Testis (tissue), 3 donors: ENCODE data around the gene POLRMT. TPM values are rescaled to one million over a fixed set of nuclear protein-coding genes. Genes with fewer than 3 reads are reported as not detected.
A peak's percentile ranks its signal among the peaks of the same experiment; 100 is the strongest.

Source experiments
- DNase-seq: peaks from one replicate; pipeline ENCODE4 v3.0.0-alpha.2; 2019
- H3K27ac ChIP-seq, 2 donors: fragments of 200-600 bp; sonication (generic); one replicate each; pipeline ENCODE4 v1.5.1; 2019
- H3K27me3 ChIP-seq: fragments of 200-600 bp; sonication (generic); one replicate; pipeline ENCODE4 v1.5.1; 2019
- H3K36me3 ChIP-seq: fragments of 200-600 bp; sonication (generic); one replicate; pipeline ENCODE4 v1.5.1; 2017; ENCODE audit warnings: low read depth; ENCODE audit errors: missing control alignments
- H3K4me1 ChIP-seq: fragments of 200-600 bp; sonication (generic); one replicate; pipeline ENCODE4 v1.5.1; 2019
- H3K4me3 ChIP-seq, 2 donors: fragments of 200-600 bp; sonication (generic); one replicate each; pipeline ENCODE4 v1.5.1; 2017 to 2019
- H3K9me3 ChIP-seq: fragments of 200-600 bp; sonication (generic); one replicate; pipeline ENCODE4 v1.5.1; 2017
- POLR2A ChIP-seq: fragments of 450-650 bp; IDR thresholded peaks from one replicate; pipeline ENCODE4 v1.6.1; 2017; ENCODE audit warnings: antibody characterized with exemption, mild to moderate bottlenecking, moderate library complexity
- WGBS, 2 donors: methylation state at CpG; one replicate each; pipeline ENCODE4 v1.1.5; 2018; 5-methylcytosine and 5-hydroxymethylcytosine counted together
- intact Hi-C: fragments of 100-400 bp; cut with DNase I; formaldehyde crosslinking; loops from one replicate; pipeline ENCODE4 v1.15.1; 2023; ENCODE audit warnings: low total_unique reads
- polyA plus RNA-seq: library from polyadenylated mRNA; stranded (reverse); fragments of 350-450 nt; fragmentation: Illumina TruSeq; extraction: RNeasy Lipid Tissue Mini Kit (QIAGEN cat#74804); gene quantifications from one replicate; pipeline ENCODE4 v1.2.3, GENCODE V29; 2014; ENCODE audit warnings: low read depth, low replicate concordance; ENCODE audit not compliant: insufficient read depth
- total RNA-seq, 2 donors: library from RNA; depleted of rRNA; stranded (reverse); fragments of >200 nt; gene quantifications; one replicate each; pipeline ENCODE4 v1.2.3, GENCODE V29; 2016
- TF ChIP-seq, protein P1 (sequence below), 3 experiments: fragments of 450-650 bp in 2 of 3; fragments of 200-600 bp in 1 of 3; sonication (generic) in 1 of 3; IDR thresholded peaks; one replicate each; pipeline ENCODE4 v1.5.1; 2016 to 2019; ENCODE audit warnings: antibody characterized with exemption in 3 of 3, mild to moderate bottlenecking in 2 of 3, moderate library complexity in 1 of 3

Gene POLRMT
- total and polyA plus RNA-seq, 3 donors from 2014 or later, result 116 to 178 (median 137) TPM

- no peaks in the 10 kb centered on the region for H3K9me3 ChIP-seq
- no peaks in the 10 kb centered on the region for H3K36me3 ChIP-seq
- H3K27ac ChIP-seq, result peak overlapping the region; percentile 44 to 70
- peak overlapping the region; percentile 98 to 100 for H3K4me3 ChIP-seq
- 2 to 3% methylated on average over 36 to 45 of the region's 45 CpGs for WGBS, 2 donors
- peak; percentile 59 for DNase-seq
- TF ChIP-seq POLR2A, result no peak
- TF ChIP-seq, protein P1, sequence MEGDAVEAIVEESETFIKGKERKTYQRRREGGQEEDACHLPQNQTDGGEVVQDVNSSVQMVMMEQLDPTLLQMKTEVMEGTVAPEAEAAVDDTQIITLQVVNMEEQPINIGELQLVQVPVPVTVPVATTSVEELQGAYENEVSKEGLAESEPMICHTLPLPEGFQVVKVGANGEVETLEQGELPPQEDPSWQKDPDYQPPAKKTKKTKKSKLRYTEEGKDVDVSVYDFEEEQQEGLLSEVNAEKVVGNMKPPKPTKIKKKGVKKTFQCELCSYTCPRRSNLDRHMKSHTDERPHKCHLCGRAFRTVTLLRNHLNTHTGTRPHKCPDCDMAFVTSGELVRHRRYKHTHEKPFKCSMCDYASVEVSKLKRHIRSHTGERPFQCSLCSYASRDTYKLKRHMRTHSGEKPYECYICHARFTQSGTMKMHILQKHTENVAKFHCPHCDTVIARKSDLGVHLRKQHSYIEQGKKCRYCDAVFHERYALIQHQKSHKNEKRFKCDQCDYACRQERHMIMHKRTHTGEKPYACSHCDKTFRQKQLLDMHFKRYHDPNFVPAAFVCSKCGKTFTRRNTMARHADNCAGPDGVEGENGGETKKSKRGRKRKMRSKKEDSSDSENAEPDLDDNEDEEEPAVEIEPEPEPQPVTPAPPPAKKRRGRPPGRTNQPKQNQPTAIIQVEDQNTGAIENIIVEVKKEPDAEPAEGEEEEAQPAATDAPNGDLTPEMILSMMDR (IDR thresholded peaks at IDR 0.05), result no peak
- intact Hi-C loops, result no loop called here
- peaks cover 37% of the 10 kb centered on the region for H3K4me1 ChIP-seq
- no peaks in the 10 kb centered on the region for H3K27me3 ChIP-seq
Measured at GRCh38 chr19:570937-571565, 62.3 kb downstream of the POLRMT start.

GRCh38 chr19:570251-570686, 63.1 kb downstream of the POLRMT start:
- intact Hi-C loops, result no loop called here
- TF ChIP-seq, protein P1 (IDR thresholded peaks at IDR 0.05), result no peak
- no peak for TF ChIP-seq POLR2A
- no peak for DNase-seq
- Histone ChIP-seq H3K36me3 (no peaks in the 10 kb centered on the region), H3K27ac (no peak overlapping the region), H3K4me1 (peaks cover 29% of the 10 kb centered on the region), H3K27me3 (no peaks in the 10 kb centered on the region), H3K9me3 (no peaks in the 10 kb centered on the region), H3K4me3 (no peak overlapping the region)
- WGBS, 2 donors, result 29 to 69% methylated on average over 10 to 19 of the region's 25 CpGs

DNA sequence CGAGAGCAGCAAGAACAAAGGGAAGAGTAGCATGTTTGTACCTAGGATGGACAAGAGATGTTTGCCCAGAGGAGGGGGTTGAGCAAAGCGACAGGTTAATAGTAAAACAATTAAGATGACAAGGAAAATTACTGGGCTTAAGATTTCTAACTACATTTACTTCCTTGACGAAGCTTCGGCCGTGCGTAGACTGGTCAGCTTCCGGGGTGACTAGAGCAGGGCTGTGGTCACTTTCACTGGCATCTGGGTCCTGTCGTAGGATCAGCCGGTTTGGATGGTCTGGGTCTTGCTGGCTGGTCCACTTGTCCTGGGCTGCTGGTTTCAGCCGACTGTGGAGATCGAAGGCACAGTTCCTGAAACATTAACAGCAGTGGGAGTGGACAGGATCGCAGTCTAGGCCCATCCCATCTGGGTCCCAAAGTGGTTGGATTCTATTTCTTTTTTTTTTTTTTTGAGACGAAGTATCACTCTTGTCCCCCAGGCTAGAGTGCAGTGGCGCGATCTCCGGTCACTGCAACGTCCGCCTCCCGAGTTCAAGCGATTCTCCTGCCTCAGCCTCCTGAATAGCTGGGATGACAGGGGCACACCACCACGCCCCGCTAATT, 65.9 kb downstream of the POLRMT start:
- intact Hi-C loops, result no loop called here
- no peak overlapping the region for H3K4me3 ChIP-seq
- 93 to 94% methylated on average over 22 of the region's 22 CpGs for WGBS, 2 donors
- no peak for DNase-seq
- no peaks in the 10 kb centered on the region for H3K27me3 ChIP-seq
- no peak for TF ChIP-seq POLR2A
- TF ChIP-seq, protein P1 (IDR thresholded peaks at IDR 0.05), result no peak
- H3K27ac ChIP-seq, result no peak overlapping the region
- H3K4me1 ChIP-seq, result peaks cover 7% of the 10 kb centered on the region
- no peaks in the 10 kb centered on the region for H3K9me3 ChIP-seq
- H3K36me3 ChIP-seq, result no peaks in the 10 kb centered on the region

Other genes with a start within 250 kb of the POLRMT start
- 1 to 10 TPM; 5.3 to 5.4 TPM for gene C2CD4C, start 224.4 kb downstream of the POLRMT start, total RNA-seq
- gene C2CD4C, start 224.4 kb downstream of the POLRMT start, polyA plus RNA-seq, result 0.88 TPM
- 10 to 100 TPM; 57.8 to 67.3 TPM for gene SHC2, start 172.5 kb downstream of the POLRMT start, total RNA-seq
- 26.7 TPM for gene SHC2, start 172.5 kb downstream of the POLRMT start, polyA plus RNA-seq
- gene MADCAM1, start 137.1 kb downstream of the POLRMT start, total RNA-seq, result 1 to 10 TPM; 2.2 to 2.3 TPM
- 1.6 TPM for gene MADCAM1, start 137.1 kb downstream of the POLRMT start, polyA plus RNA-seq
- gene TPGS1, start 126.0 kb downstream of the POLRMT start, total RNA-seq, result 100 to 1,000 TPM in 1 of 2 donors, 10 to 100 TPM in 1; 98.5 to 104 TPM
- 5.4 TPM for gene TPGS1, start 126.0 kb downstream of the POLRMT start, polyA plus RNA-seq
- gene CDC34, start 101.8 kb downstream of the POLRMT start, total RNA-seq, result 100 to 1,000 TPM; 205 to 249 TPM
- gene CDC34, start 101.8 kb downstream of the POLRMT start, polyA plus RNA-seq, result 149 TPM
- gene GZMM, start 89.5 kb downstream of the POLRMT start, total RNA-seq, result 1 to 10 TPM in 1 of 2 donors, under 1 TPM in 1; 0.31 to 1.4 TPM
- gene GZMM, start 89.5 kb downstream of the POLRMT start, polyA plus RNA-seq, result 2.2 TPM
- 1,000 to 10,000 TPM; 1,391 to 1,458 TPM for gene BSG, start 60.9 kb downstream of the POLRMT start, total RNA-seq
- 870 TPM for gene BSG, start 60.9 kb downstream of the POLRMT start, polyA plus RNA-seq
- 10 to 100 TPM in 1 of 2 donors, 1 to 10 TPM in 1; 6.6 to 12.4 TPM for gene HCN2, start 43.7 kb downstream of the POLRMT start, total RNA-seq
- gene HCN2, start 43.7 kb downstream of the POLRMT start, polyA plus RNA-seq, result 5.5 TPM
- 1 to 10 TPM; 1.8 to 3.1 TPM for gene FGF22, start 6.3 kb upstream of the POLRMT start, total RNA-seq
- gene FGF22, start 6.3 kb upstream of the POLRMT start, polyA plus RNA-seq, result 2.6 TPM
- 100 to 1,000 TPM; 148 to 158 TPM for gene RNF126, start 29.7 kb upstream of the POLRMT start, total RNA-seq
- gene RNF126, start 29.7 kb upstream of the POLRMT start, polyA plus RNA-seq, result 107 TPM
- gene FSTL3, start 42.9 kb upstream of the POLRMT start, total RNA-seq, result 100 to 1,000 TPM; 343 to 397 TPM
- gene FSTL3, start 42.9 kb upstream of the POLRMT start, polyA plus RNA-seq, result 98.6 TPM
- not detected for gene PRSS57, start 61.9 kb upstream of the POLRMT start, total RNA-seq
- gene PRSS57, start 61.9 kb upstream of the POLRMT start, polyA plus RNA-seq, result not detected
- gene PALM, start 75.4 kb upstream of the POLRMT start, total RNA-seq, result 10 to 100 TPM; 35.5 to 47.8 TPM
- 46.4 TPM for gene PALM, start 75.4 kb upstream of the POLRMT start, polyA plus RNA-seq
- 1 to 10 TPM; 1.1 to 3.1 TPM for gene MISP, start 117.6 kb upstream of the POLRMT start, total RNA-seq
- 1.1 TPM for gene MISP, start 117.6 kb upstream of the POLRMT start, polyA plus RNA-seq
- 100 to 1,000 TPM; 168 to 196 TPM for gene PTBP1, start 163.9 kb upstream of the POLRMT start, total RNA-seq
- gene PTBP1, start 163.9 kb upstream of the POLRMT start, polyA plus RNA-seq, result 116 TPM
- gene PLPPR3, start 188.4 kb upstream of the POLRMT start, total RNA-seq, result 10 to 100 TPM; 16.9 to 20.1 TPM
- gene PLPPR3, start 188.4 kb upstream of the POLRMT start, polyA plus RNA-seq, result 2.7 TPM
- 1 to 10 TPM; 5.4 to 5.8 TPM for gene AZU1, start 194.3 kb upstream of the POLRMT start, total RNA-seq
- gene AZU1, start 194.3 kb upstream of the POLRMT start, polyA plus RNA-seq, result 1.4 TPM
- gene PRTN3, start 207.5 kb upstream of the POLRMT start, total RNA-seq, result 1 to 10 TPM; 1.0 to 1.8 TPM
- not detected for gene PRTN3, start 207.5 kb upstream of the POLRMT start, polyA plus RNA-seq
- gene ELANE, start 218.8 kb upstream of the POLRMT start, total RNA-seq, result under 1 TPM in 1 of 2 donors, not detected in 1; 0.74 TPM
- 0.50 TPM for gene ELANE, start 218.8 kb upstream of the POLRMT start, polyA plus RNA-seq
- gene CFD, start 226.1 kb upstream of the POLRMT start, total RNA-seq, result 100 to 1,000 TPM in 1 of 2 donors, 10 to 100 TPM in 1; 83.1 to 185 TPM
- 84.3 TPM for gene CFD, start 226.1 kb upstream of the POLRMT start, polyA plus RNA-seq